ENCODE results near the gene RER1.

RER1 gene

GRCh38 chr1:2389644-2390043 lies 2.0 kb upstream of the RER1 start:
- no peak for DNase-seq (ENCODE audit: low spot score)

- peak; percentile 54 for DNase-seq (ENCODE audit: low spot score)
Observed at GRCh38 chr1:2391931-2392509, 379 bp downstream of the RER1 start.

GRCh38 chr1:2392686-2393085 lies 1.0 kb downstream of the RER1 start:
- DNase-seq (ENCODE audit: low spot score): no peak

- no peak for DNase-seq (ENCODE audit: low spot score)
Observed at GRCh38 chr1:2393471-2393877, 1.8 kb downstream of the RER1 start.

GRCh38 chr1:2394220-2394619 lies 2.6 kb downstream of the RER1 start:
- no peak for DNase-seq (ENCODE audit: low spot score)

- DNase-seq (ENCODE audit: low spot score): no peak
Observed at GRCh38 chr1:2394761-2395160, 3.1 kb downstream of the RER1 start.

GRCh38 chr1:2395245-2395644 lies 3.6 kb downstream of the RER1 start:
- DNase-seq (ENCODE audit: low spot score): no peak

GRCh38 chr1:2396059-2396458 lies 4.4 kb downstream of the RER1 start:
- DNase-seq (ENCODE audit: low spot score): no peak

- no peak for DNase-seq (ENCODE audit: low spot score)
Observed at GRCh38 chr1:2396476-2396875, 4.8 kb downstream of the RER1 start.

GRCh38 chr1:2397007-2397679 lies 5.5 kb downstream of the RER1 start:
- DNase-seq (ENCODE audit: low spot score): no peak

GRCh38 chr1:2398871-2399270 lies 7.2 kb downstream of the RER1 start:
- DNase-seq (ENCODE audit: low spot score): no peak

GRCh38 chr1:2399890-2400575 lies 8.4 kb downstream of the RER1 start:
- DNase-seq (ENCODE audit: low spot score): no peak

- DNase-seq (ENCODE audit: low spot score): no peak
Observed at GRCh38 chr1:2400576-2400909, 8.9 kb downstream of the RER1 start.

GRCh38 chr1:2400950-2401649 lies 9.5 kb downstream of the RER1 start:
- DNase-seq (ENCODE audit: low spot score): no peak

GRCh38 chr1:2402420-2402819 lies 10.8 kb downstream of the RER1 start:
- no peak for DNase-seq (ENCODE audit: low spot score)

GRCh38 chr1:2403273-2403672 lies 11.6 kb downstream of the RER1 start:
- DNase-seq (ENCODE audit: low spot score): no peak

- DNase-seq (ENCODE audit: low spot score): no peak
Observed at GRCh38 chr1:2404142-2404889, 12.7 kb downstream of the RER1 start.

- no peak for DNase-seq (ENCODE audit: low spot score)
Observed at GRCh38 chr1:2404890-2405511, 13.4 kb downstream of the RER1 start.

- peak; percentile 46 for DNase-seq (ENCODE audit: low spot score)
Observed at GRCh38 chr1:2405588-2406295, 14.1 kb downstream of the RER1 start.

GRCh38 chr1:2406451-2407041 lies 14.9 kb downstream of the RER1 start:
- no peak for DNase-seq (ENCODE audit: low spot score)
